Mononuclear cell (primary cell): ENCODE data around the gene BRIX1. TPM values are rescaled to one million over a fixed set of nuclear protein-coding genes. Genes with fewer than 3 reads are reported as not detected.
A peak's percentile ranks its signal among the peaks of the same experiment; 100 is the strongest.
"Not testable (repeated sequence)": the region's sequence is repeated elsewhere in the genome, so short reads cannot be mapped to it uniquely, and the experiment has no call there.

Experiments used
- H3K27me3 ChIP-seq: 2 replicates; pipeline ENCODE4 v1.6.0; 2011; ENCODE audit warnings: low read length, control low read depth; ENCODE audit not compliant: insufficient read depth
- H3K4me1 ChIP-seq: 2 replicates; pipeline ENCODE4 v1.5.1; 2011; ENCODE audit warnings: mild to moderate bottlenecking, low read length, control low read depth; ENCODE audit not compliant: insufficient read depth
- H3K4me3 ChIP-seq: 2 replicates; pipeline ENCODE4 v1.5.1; 2011; ENCODE audit warnings: mild to moderate bottlenecking, low read length, moderate library complexity
- H3K9me3 ChIP-seq: 2 replicates; pipeline ENCODE4 v1.5.1; 2011; ENCODE audit warnings: low read depth, mild to moderate bottlenecking, control low read depth, low read length
- total RNA-seq: library from RNA; depleted of rRNA; stranded (reverse); fragments of >200 nt; gene quantifications from one replicate; pipeline ENCODE4 v1.2.3, GENCODE V29; 2012

Gene BRIX1
- total RNA-seq, 1 donor = 50.7 TPM

DNA sequence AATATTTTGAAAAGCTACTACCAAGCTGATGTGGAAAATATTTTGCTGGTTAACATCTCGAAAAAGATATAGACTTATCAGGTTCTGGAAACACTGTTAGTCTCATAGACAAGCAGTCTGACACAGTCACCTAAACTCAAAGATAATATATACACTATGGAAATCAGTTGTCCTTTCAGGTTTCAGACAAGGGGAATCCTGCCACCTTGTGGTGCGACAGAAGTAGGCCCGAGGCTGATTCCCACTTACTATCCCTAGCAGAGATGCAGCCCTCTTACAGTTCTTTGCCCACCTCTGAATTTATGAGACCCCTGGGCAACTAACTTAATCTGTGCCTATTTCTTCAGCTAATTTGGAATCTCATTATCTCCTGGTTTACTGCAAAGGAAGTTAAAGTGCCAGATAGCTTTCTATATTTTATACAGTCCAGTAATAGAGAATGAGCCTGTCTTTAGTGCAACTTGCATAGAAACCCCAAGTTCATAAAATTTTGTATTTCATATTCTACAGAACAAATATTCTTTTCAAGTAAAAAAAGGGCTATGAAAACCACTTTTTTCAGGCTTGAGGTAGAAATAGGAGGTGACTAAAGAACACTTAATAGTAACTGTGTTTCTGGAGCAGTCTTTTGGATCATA lies 17.1 kb upstream of the BRIX1 start:
- Histone ChIP-seq H3K27me3 (no peaks in the 10 kb centered on the region), H3K9me3 (no peaks in the 10 kb centered on the region), H3K4me1 (no peaks in the 10 kb centered on the region), H3K4me3 (no peak overlapping the region)

DNA sequence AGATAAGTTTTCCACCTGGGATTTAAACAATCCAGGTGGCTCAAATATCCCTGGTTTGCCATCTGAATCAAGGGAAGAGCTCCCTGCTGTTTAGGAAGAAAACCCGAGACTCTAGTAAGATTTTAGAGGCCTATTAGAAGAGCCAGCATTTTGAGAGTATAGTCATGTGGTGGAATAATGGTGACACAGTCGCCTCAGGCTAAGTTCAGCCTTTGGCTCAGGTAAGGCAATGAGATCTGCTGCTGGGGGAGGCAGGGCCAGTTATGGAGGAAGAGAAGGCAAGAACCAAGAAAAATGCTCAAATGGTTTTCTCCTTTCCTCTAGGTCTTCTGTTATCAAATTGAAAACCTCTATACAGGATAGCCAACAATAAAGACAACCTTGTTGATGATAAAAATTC lies 16.4 kb upstream of the BRIX1 start:
- Histone ChIP-seq H3K4me3 (no peak overlapping the region), H3K27me3 (no peaks in the 10 kb centered on the region), H3K9me3 (no peaks in the 10 kb centered on the region), H3K4me1 (no peaks in the 10 kb centered on the region)

DNA sequence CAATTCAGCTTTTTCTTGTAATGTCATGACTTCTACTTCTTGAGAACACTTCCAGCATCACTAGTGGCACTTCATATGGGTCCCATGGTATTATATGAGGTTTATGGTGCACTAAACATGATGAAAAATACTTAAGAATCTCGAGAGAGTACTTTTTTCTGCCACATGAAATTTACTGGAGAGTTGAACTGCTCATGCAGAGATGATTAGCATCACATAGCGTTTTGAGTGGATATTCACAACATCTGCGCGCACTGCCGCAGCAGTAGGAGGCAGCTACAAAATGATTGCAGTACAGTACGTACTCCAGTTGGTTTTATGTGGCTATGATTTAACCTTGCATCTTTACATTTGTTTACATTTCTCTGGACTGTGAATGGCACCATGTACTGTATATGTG lies 14.9 kb upstream of the BRIX1 start:
- Histone ChIP-seq H3K4me1 (no peaks in the 10 kb centered on the region), H3K27me3 (no peaks in the 10 kb centered on the region), H3K4me3 (no peak overlapping the region), H3K9me3 (no peaks in the 10 kb centered on the region)

DNA sequence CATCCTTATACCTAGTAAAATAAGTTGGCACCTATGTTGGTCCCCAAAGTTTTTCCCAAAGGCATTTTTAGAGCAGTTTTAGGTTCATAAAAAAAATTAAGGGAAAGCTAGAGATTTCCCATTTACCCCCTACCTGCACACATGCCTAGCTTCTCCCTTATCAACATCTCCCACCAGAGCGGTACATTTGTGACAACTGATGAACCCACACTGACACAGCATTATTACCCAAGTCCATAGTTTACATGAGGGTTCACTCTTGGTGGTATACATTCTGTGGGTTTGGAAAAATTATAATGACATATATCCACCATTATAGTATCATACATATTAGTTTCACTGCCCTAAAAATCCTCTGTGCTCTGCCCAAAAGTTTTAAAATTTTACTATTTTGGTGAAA lies 12.3 kb upstream of the BRIX1 start:
- H3K27me3 ChIP-seq = no peaks in the 10 kb centered on the region
- no peak overlapping the region for H3K4me3 ChIP-seq
- H3K9me3 ChIP-seq = no peaks in the 10 kb centered on the region
- no peaks in the 10 kb centered on the region for H3K4me1 ChIP-seq

DNA sequence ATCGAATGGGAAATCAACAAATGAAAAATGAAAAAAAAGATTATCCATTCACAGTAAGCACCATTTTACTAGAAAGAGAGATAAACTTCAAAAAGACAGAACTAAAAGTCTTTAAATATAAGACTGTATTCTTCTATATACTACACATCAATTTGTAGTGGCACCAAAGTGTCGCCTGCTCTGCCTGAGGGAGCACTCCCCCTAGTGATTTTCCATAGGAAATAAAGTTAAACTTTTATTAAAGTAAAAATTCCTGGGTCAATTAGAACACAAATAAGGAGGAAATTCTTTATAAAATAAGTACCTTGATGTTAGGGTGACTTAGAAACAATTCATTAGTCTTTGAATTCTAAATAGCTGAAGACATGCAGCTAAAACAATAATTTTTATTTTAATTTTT lies 9.9 kb upstream of the BRIX1 start:
- no peak overlapping the region for H3K4me3 ChIP-seq
- H3K9me3 ChIP-seq = no peaks in the 10 kb centered on the region
- H3K27me3 ChIP-seq = no peaks in the 10 kb centered on the region
- H3K4me1 ChIP-seq = no peaks in the 10 kb centered on the region

DNA sequence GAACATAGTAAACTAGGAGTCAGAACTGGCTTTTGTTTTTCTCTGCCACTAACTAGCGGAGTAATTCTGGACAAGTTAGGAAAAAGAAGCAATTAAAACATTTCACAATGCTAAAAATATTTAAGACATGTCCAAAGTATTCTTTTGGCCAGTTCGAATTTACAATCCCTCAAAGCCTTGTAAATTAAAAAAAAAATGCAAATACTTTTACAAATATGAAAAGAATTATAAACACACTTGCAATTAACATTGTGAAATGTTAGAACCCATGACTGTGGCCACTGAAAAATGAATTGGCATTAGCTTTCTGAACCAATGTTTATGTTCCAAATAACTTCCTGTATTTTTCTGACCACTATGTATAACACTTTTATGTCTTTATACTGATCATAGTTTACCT lies 2.4 kb upstream of the BRIX1 start:
- H3K4me3 ChIP-seq = no peak overlapping the region
- H3K27me3 ChIP-seq = no peaks in the 10 kb centered on the region
- no peaks in the 10 kb centered on the region for H3K9me3 ChIP-seq

DNA sequence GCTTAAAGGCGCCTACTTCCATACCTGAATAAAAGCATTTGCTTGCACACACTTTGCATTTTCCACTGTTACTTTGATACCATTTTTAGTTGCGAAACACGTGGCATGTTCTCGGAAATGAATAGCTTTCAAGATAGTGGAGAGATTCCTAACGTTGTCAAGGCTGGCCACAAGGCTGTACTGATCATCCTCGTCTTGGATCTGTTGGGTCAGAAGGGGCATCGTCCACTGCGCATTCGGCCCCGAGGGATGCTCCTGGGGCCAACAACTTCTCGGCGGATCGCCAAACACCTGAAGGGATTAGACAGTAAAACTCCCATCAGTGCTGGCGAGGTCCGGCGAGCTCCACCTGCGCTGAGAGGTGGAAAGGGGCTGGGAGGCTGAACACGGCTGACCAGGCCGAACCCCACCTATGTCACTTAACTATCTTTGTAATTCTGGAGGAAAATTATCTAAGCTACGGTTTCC lies 806 bp upstream of the BRIX1 start:
- Histone ChIP-seq H3K4me3 (peak overlapping the region; percentile 97), H3K27me3 (no peaks in the 10 kb centered on the region), H3K9me3 (no peaks in the 10 kb centered on the region), H3K4me1 (peaks cover 32% of the 10 kb centered on the region)

More for the DNA sequence above, 2.4 kb upstream of the BRIX1 start:
- peaks cover 32% of the 10 kb centered on the region for H3K4me1 ChIP-seq

DNA sequence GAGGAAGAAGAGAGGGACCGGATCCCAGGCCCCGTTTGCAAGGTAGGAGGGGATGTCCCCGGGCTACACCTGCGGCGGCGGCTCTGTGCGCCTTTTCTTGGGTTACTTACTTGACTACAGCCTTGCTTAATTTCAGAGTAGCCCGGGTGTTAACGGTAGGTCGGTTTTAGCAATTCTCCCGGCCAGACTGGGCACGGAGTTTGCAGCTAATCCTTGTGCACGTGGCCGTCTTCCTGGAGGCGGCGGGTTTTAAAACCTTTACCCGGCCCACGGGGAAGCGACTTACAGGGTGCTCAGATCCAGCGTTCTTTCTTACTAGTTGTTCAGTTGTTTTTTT lies 313 bp downstream of the BRIX1 start:
- peak overlapping the region; percentile 97 for H3K4me3 ChIP-seq
- no peaks in the 10 kb centered on the region for H3K9me3 ChIP-seq
- no peaks in the 10 kb centered on the region for H3K27me3 ChIP-seq
- peaks cover 32% of the 10 kb centered on the region for H3K4me1 ChIP-seq

DNA sequence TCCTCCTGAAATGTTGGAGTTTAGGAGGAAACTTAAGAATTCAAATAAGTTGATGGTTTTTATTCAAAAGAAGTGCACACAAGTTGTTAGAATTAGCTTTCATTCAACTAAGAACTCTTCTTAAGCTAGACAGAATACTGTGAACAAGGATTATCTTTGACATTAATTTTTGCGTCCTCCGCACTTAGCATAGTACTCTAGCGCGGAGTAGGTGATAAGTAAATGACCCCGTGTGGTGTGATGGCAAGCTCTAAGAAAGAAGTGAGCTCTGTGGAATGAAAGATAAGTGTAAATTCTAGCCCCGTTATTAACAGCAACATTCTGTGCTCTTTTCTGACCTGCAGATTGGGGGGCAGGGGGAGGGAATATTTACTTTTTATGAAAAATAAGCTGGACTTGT lies 1.0 kb downstream of the BRIX1 start:
- Histone ChIP-seq H3K4me1 (peaks cover 32% of the 10 kb centered on the region), H3K4me3 (peak overlapping the region; percentile 97), H3K9me3 (no peaks in the 10 kb centered on the region), H3K27me3 (no peaks in the 10 kb centered on the region)

DNA sequence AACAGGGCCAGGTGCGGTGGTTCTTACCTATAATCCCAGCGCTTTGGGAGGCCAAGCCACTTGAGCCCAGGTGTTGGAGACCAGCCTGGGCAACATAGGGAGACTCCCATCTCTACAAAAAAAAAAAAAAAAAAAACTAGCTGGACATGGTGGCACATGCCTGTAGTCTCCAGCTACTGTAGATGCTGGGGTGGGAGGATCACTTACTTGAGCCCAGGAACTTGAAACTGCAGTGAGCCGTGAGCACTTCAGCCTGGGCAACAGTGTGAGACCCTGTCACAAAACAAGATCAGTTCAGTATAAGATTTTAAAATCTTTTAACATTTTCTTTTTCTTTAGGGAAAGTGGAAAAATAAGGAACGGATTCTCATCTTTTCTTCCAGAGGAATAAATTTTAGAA lies 2.5 kb downstream of the BRIX1 start:
- Histone ChIP-seq H3K9me3 (no peaks in the 10 kb centered on the region), H3K27me3 (no peaks in the 10 kb centered on the region), H3K4me3 (no peak overlapping the region), H3K4me1 (peaks cover 32% of the 10 kb centered on the region)

DNA sequence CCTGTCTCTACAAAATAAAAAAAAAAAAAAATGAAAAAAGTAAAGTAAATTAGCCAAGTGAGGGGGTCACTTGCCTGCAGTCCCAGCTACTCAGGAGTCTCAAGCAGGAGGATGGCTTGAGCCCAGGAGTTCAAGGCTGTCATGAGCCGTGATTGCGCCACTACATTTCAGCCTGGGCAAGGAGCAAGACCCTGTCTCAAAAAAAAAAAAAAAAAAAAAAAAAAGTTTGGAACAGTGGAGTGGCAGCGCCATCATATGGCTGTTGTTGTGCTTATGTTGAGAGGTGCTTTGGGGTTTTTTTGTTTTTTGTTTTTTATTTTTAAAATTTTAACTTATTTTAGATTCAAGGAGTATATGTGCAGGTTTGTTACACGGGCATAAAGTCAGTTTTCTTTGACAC lies 3.6 kb downstream of the BRIX1 start:
- Histone ChIP-seq H3K4me1 (peaks cover 27% of the 10 kb centered on the region), H3K27me3 (no peaks in the 10 kb centered on the region), H3K4me3 (no peak overlapping the region), H3K9me3 (no peaks in the 10 kb centered on the region)

DNA sequence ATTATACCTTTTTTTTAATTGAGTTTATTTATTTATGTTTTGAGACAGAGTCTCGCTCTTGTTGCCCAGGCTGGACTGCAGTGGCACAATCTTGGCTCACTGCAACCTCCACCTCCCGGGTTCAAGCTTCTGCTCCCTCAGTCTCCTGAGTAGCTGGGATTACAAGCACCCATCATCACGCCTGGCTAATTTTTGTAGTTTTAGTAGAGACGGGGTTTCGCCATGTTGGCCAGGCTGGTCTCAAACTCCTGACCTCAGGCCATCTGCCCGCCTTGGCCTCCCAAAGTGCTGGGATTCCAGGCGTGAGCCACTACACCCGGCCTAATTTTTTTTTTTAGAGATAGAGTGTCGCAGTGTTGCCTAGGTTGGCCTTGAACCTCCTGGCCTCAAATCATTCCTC lies 7.7 kb downstream of the BRIX1 start:
- not testable (repeated sequence) for H3K27me3 ChIP-seq, H3K4me1 ChIP-seq, H3K4me3 ChIP-seq, H3K9me3 ChIP-seq

DNA sequence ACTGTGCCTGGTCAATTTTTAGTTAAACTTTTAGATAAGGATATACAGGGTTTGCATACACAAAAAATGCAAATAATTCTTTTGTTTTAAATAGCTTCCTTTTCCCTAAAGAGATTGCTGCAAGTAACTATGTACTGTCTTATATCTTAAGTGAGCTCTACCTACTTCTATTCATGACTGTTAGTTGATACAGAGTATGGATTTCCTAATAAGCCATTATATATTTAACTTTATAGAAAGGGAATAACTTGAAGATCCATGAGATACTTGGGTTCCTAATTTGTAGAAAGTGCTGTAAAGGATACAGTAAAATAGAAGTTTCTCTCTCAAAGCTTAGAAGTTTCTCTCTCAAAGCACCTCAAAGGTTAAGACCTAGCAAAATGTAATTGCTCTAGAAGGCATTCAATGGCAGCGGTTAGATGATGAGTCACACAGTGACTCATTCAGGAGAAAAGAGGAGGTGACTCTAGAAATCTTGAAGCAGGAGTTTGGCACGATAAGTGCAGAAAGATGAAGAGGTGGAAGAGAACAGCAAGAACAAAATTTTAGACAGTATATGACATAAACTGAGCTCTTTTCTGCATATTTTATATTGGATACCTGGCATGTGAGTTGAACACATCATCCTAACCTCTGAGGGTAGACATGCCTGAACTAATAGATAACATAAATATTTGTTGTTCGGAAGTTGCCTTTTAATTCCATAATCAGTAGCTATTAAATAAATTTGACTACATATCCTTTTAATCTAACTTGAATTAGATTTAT lies 8.4 kb downstream of the BRIX1 start:
- Histone ChIP-seq H3K27me3 (no peaks in the 10 kb centered on the region), H3K9me3 (no peaks in the 10 kb centered on the region), H3K4me3 (no peak overlapping the region), H3K4me1 (peaks cover 8% of the 10 kb centered on the region)

DNA sequence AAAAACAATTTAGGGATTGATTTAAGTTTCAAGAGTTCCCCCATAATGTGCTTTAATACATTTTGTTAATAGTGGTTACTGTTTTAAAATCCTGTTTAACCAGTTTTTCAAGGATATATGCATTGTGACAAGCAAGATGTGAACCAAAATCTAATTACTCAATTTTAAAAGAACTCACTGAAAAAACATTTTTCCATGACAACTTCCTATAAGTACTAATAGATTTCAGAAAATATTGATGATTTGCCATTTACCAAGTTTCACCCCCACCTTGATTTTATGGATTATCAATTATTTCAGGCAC lies 8.9 kb downstream of the BRIX1 start:
- Histone ChIP-seq H3K4me1 (peaks cover 9% of the 10 kb centered on the region), H3K27me3 (no peaks in the 10 kb centered on the region), H3K4me3 (no peak overlapping the region), H3K9me3 (no peaks in the 10 kb centered on the region)

DNA sequence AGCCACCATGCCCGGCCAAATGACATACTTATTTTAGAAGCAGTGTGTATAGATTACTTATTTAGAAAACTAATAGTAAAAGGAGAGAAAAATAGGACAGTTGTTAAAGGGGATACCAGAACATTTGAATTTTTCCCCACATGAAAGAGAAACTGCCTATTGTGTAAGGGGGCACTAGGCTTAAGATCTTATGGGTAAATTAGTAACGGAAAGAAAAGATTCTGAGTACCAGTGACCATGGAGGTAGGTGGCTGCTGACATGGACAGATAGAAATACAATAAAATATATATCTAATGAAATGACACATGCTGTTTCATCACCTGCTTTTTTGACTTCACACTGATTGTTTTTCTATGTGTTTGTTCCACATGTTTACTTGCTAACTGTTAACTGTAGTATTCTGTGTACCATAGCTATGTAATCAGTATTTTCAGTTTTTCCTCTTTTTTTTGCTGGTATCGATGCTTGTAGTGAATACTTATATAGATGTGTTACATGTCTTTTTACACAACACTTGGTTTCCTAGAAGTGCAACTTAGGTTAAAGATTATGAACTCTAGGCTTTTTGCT lies 10.9 kb downstream of the BRIX1 start:
- H3K4me1 ChIP-seq = peaks cover 21% of the 10 kb centered on the region
- no peak overlapping the region for H3K4me3 ChIP-seq

DNA sequence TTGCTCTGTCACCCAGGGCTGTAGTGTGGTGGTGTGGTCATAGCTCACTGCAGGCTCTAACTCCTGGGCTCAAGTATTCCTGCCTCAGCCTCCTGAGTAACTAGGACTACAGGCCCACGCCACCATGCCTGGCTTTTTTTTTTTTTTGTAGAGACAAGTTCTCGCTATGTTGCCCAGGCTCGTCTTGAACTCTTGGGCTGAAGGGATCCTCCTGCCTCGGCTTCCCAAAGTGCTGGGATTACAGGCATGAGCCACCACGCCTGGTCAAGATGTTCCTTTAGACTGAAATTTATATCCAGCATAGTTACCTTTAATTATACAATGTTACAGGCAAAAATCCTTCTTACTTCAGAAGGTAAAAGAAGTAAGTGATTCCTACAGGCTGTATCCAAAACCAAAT lies 12.3 kb downstream of the BRIX1 start:
- H3K27me3 ChIP-seq = no peaks in the 10 kb centered on the region

More for the DNA sequence above, 10.9 kb downstream of the BRIX1 start:
- Histone ChIP-seq H3K27me3 (no peaks in the 10 kb centered on the region), H3K9me3 (no peaks in the 10 kb centered on the region)

More for the DNA sequence above, 12.3 kb downstream of the BRIX1 start:
- H3K4me1 ChIP-seq = peaks cover 25% of the 10 kb centered on the region
- no peaks in the 10 kb centered on the region for H3K9me3 ChIP-seq
- H3K4me3 ChIP-seq = no peak overlapping the region
